GM06990 (cell line): ENCODE measurements around the gene PAH.

Source experiments
- DNase-seq: peaks from one replicate; pipeline ENCODE4 v3.0.0-alpha.2; 2011; ENCODE audit not compliant: insufficient read length; ENCODE audit errors: extremely low read depth
- H3K27me3 ChIP-seq: replicated peaks from 2 replicates; pipeline ENCODE4 v1.6.0; 2011; ENCODE audit warnings: low read length; ENCODE audit not compliant: control insufficient read depth, insufficient read depth
- H3K36me3 ChIP-seq: 2 replicates; pipeline ENCODE4 v1.5.1; 2011; ENCODE audit warnings: low read length; ENCODE audit not compliant: control insufficient read depth, insufficient read depth
- H3K4me3 ChIP-seq: replicated peaks from 2 replicates; pipeline ENCODE4 v1.5.1; 2011; ENCODE audit warnings: low read depth, mild to moderate bottlenecking, control low read depth, low read length
- CTCF ChIP-seq: IDR thresholded peaks from 2 replicates; pipeline ENCODE4 v1.5.1; 2011; ENCODE audit warnings: low read length, control low read depth, mild to moderate bottlenecking, inconsistent platforms; ENCODE audit not compliant: insufficient read depth, poor library complexity, severe bottlenecking

The PAH gene

GRCh38 chr12:102917026-102917787 is at the start of gene PAH:
TSS of gene PAH (minus strand) at chr12:102917244. CDS start at chr12:102917130, 114 bp downstream.
- DNase-seq: peak; percentile 39
- peak; percentile 20 for TF ChIP-seq CTCF
- Histone ChIP-seq H3K27me3 (no peaks in the 10 kb centered on the region), H3K36me3 (no peaks in the 10 kb centered on the region), H3K4me3 (peak within 1 kb of the TSS; percentile 45)

- no peak for DNase-seq
- TF ChIP-seq CTCF: no peak
- no peak overlapping the region for H3K4me3 ChIP-seq
- H3K36me3 ChIP-seq: no peaks in the 10 kb centered on the region
- H3K27me3 ChIP-seq: no peaks in the 10 kb centered on the region; the same call in none of the 2 replicates
Measured at GRCh38 chr12:102966200-102966863, 49.3 kb upstream of the PAH start.

- Histone ChIP-seq H3K36me3 (no peaks in the 10 kb centered on the region), H3K27me3 (no peaks in the 10 kb centered on the region; the same call in none of the 2 replicates), H3K4me3 (no peak overlapping the region)
- TF ChIP-seq CTCF: no peak
- DNase-seq: no peak
Measured at GRCh38 chr12:102965281-102966155, 48.5 kb upstream of the PAH start.

GRCh38 chr12:102964872-102965271 is 47.8 kb upstream of the PAH start:
- Histone ChIP-seq H3K27me3 (no peaks in the 10 kb centered on the region; the same call in none of the 2 replicates), H3K36me3 (no peaks in the 10 kb centered on the region), H3K4me3 (no peak overlapping the region)
- no peak for TF ChIP-seq CTCF
- no peak for DNase-seq

GRCh38 chr12:102963796-102964195 is 46.8 kb upstream of the PAH start:
- no peak overlapping the region for H3K4me3 ChIP-seq
- no peak for TF ChIP-seq CTCF
- peaks cover 2% of the 10 kb centered on the region for H3K27me3 ChIP-seq
- no peaks in the 10 kb centered on the region for H3K36me3 ChIP-seq
- DNase-seq: no peak
